Measurements from ENCODE around the gene ZNF141.

GRCh38 chr4:335515-335914, 2.1 kb upstream of the ZNF141 start:
- TF ChIP-seq ETS1 (IDR thresholded peaks at IDR 0.05) (no peak), CTCF (conservative IDR thresholded peaks at IDR 0.05; ENCODE audit: low read depth in 2 of 2) (no peak), EZH2 (IDR thresholded peaks at IDR 0.05; ENCODE audit: low read depth, unreplicated experiment) (no peak), EZH2phosphoT487 (IDR thresholded peaks at IDR 0.05; ENCODE audit: unreplicated experiment) (no peak), REST (IDR thresholded peaks at IDR 0.05; ENCODE audit: unreplicated experiment) (no peak), ZNF331 (CRISPR knock-in tag; IDR thresholded peaks at IDR 0.05; ENCODE audit: low read depth) (no peak), JUNB (IDR thresholded peaks at IDR 0.05; ENCODE audit: unreplicated experiment) (no peak)

Measured in GM23338 (cell line).